ENCODE measurements around the gene LACTB.

- TF ChIP-seq CTCF (conservative IDR thresholded peaks at IDR 0.05; ENCODE audit: low read depth, low read length) (no peak), EZH2 (IDR thresholded peaks at IDR 0.05; ENCODE audit: borderline replicate concordance, low read depth, low read length, poor library complexity, severe bottlenecking) (no peak)
These were observed 43.7 kb upstream of the LACTB start for GRCh38 chr15:63077952-63078351.

Data from A673 (cell line).